Gastroesophageal sphincter (tissue), 3 donors: ENCODE results near the gene MIF4GD.

Experiments
- POLR2A ChIP-seq, 2 donors: fragments of 450-650 bp; IDR thresholded peaks; one replicate each; pipeline ENCODE4 v1.6.1; 2017; ENCODE audit warnings: antibody characterized with exemption in 2 of 2, mild to moderate bottlenecking in 2 of 2, moderate library complexity in 1 of 2
- POLR2AphosphoS5 ChIP-seq: sonication (generic); formaldehyde crosslinking; IDR thresholded peaks from one replicate; pipeline ENCODE4 v1.6.1; 2017; ENCODE audit warnings: antibody characterized with exemption
- TF ChIP-seq, protein P1 (sequence below), 4 experiments: fragments of 200-600 bp in 2 of 4; fragments of 450-650 bp in 2 of 4; sonication (generic) in 1 of 4; IDR thresholded peaks; one replicate each; pipeline ENCODE4 v1.5.1; 2017 to 2019; ENCODE audit warnings: antibody characterized with exemption in 4 of 4, mild to moderate bottlenecking in 2 of 4, moderate library complexity in 2 of 4

GRCh38 chr17:75318615-75319222 lies 47.7 kb upstream of the MIF4GD start:
- TF ChIP-seq POLR2A (IDR thresholded peaks at IDR 0.05), result no peak
- TF ChIP-seq, protein P1, sequence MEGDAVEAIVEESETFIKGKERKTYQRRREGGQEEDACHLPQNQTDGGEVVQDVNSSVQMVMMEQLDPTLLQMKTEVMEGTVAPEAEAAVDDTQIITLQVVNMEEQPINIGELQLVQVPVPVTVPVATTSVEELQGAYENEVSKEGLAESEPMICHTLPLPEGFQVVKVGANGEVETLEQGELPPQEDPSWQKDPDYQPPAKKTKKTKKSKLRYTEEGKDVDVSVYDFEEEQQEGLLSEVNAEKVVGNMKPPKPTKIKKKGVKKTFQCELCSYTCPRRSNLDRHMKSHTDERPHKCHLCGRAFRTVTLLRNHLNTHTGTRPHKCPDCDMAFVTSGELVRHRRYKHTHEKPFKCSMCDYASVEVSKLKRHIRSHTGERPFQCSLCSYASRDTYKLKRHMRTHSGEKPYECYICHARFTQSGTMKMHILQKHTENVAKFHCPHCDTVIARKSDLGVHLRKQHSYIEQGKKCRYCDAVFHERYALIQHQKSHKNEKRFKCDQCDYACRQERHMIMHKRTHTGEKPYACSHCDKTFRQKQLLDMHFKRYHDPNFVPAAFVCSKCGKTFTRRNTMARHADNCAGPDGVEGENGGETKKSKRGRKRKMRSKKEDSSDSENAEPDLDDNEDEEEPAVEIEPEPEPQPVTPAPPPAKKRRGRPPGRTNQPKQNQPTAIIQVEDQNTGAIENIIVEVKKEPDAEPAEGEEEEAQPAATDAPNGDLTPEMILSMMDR (IDR thresholded peaks at IDR 0.05), result no peak
- TF ChIP-seq POLR2AphosphoS5, result no peak
